HG02981 (cell line): ENCODE results near the gene CRTAC1.

Experiments
- ATAC-seq: cut with Tn5 transposase; IDR thresholded peaks from one replicate; pipeline ENCODE4 v1.9.1; 2021; ENCODE audit warnings: mild to moderate bottlenecking, moderate library complexity; ENCODE audit not compliant: unreplicated experiment

The CRTAC1 gene

DNA sequence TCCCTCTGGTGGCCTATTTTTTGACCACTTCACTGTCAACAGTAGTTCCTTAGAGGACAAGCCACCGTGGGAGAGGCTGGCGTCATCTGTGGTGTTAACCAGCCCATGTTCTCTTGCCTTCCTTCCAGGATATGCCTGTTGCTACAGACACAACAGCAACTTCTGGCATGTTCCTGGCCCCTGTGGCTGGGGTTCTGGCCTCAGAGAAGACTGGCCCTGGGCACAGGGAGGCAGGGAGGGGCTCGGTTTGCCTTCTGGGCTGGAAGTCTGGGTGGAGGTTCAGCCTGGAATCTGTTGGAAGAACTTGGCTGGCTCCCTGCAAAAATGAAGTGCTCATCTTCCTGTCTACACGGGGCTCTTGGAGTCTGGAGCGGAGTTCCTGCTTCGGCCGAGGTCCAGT is 155.0 kb downstream of the CRTAC1 start:
- no peak for ATAC-seq

DNA sequence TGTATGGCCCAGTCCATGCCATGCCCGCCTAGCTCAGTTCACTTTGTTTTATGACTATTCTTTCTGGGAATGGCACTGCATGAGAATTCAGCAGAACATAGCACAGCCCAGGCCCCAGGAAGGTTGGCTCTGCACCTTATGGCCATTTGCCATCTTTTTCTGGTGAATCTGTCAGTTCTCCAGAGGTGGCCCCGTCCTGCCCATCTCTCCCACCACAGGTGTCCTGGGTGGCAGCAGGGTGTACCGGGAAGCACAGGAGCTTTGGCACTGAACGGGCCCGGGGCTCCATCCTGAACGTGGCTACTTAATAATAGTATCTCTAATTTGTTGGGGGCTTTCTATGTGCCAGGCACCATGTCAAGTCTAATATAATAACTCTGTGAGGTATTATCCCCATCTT is 156.1 kb downstream of the CRTAC1 start:
- ATAC-seq: no peak

DNA sequence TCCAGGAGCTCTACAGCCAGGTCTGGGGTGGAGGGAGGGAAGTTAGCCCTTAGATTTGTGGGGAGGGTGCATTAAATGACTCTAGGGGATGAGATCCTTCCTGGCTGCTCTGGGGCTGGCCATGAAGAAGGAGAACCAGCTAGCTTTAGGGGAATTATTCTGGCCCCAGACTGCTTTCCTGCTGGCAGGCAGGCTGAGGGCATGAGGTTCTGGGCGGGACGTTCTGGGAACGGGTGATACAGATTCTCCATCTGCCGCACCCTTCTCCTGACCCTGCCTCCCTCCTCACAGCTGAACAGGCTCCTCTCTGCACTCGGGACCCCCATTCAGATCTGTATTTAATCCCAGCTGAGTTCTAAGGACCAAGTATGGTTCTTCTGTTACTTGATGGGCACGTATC is 156.9 kb downstream of the CRTAC1 start:
- ATAC-seq: no peak

DNA sequence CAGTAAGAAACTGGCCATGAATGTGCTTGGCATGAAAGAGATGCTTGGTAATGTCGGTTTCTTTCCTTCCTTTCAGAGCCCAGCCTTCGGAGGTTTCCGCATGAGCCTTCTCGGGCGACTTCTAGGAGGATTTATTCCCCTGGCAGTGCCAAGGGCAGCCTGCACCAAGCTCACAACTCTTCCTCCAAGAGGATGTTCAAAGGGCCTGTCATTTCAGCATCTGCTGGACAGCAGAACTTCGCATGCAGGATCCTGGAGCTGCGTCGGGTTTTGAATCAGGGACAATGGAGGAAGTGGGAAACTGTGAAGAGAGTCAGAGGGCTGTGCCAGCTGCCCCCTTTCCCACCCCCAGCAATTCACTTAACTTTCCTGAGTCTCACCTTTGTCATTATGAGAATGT is 159.4 kb downstream of the CRTAC1 start:
- no peak for ATAC-seq

DNA sequence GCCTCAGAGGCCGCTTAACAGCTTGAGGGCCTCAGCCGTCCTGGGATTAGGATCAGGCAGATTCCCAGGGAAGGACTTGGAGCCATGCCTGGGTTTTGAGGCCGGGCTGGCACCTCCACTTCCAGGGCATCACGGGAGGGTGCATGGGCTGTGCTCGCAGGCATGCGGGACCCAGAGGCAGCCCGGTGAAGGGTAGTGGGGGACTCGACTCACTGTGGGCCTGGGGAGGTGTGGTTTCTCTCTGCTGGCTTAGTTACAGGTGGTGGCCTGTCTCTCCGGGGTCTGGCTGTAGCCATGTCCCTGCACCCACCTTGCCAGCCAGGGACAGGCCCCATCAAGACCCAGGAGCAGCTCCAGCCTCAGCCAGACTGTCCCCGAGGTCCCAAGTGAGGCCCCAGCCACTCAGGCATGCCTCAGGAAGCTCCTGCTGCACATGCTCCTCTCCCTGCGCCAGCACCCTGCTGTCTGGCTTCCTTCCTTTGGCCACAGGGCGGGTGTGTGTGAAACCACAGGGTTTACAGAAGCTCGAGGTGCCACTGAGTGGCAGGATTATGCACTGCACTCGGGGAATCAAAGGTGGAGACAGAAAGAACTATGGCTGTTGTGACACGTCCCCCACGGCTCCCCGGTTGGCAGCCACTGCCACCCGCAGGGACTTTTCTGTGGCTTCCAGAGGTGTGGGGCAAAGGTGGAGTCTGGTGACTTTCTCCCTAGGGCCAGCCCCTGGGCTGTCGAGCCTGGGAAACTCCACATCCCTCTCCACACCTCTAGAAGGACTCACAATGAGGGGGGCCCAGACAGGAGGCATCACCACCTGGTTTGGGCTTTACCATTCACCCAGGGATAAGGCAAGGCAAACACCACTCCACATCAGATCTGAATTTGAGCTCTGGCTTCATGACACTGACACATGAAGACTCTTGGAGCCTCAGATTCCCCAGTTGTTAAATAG is 161.1 kb downstream of the CRTAC1 start:
- peak; percentile 98 for ATAC-seq

DNA sequence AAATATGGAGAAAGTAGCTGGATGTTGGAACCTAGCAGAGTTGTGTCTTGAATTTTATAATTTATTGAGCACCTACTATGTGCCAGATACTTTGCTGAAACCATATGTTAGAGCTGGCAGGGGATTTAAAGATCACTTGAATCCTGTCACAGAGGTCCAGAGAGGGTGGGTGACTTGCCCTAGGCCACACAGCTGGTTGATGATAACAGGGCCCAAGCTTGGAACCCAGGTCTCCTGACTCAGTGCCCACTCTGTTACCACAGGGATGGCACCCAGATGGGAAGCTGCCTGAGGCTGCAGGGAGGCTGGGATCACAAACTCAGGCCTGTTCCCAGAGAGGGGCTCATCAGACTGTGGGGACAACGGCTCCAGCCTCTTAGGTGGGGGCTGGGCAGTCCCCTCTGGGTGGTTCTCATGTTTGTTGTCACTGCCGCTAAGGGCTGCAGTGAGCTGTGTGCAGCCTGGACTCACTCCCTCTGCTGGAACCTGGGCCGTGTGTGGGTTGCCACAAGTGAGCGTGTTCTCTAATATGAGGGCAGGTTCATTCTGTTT is 162.2 kb downstream of the CRTAC1 start:
- ATAC-seq: no peak

DNA sequence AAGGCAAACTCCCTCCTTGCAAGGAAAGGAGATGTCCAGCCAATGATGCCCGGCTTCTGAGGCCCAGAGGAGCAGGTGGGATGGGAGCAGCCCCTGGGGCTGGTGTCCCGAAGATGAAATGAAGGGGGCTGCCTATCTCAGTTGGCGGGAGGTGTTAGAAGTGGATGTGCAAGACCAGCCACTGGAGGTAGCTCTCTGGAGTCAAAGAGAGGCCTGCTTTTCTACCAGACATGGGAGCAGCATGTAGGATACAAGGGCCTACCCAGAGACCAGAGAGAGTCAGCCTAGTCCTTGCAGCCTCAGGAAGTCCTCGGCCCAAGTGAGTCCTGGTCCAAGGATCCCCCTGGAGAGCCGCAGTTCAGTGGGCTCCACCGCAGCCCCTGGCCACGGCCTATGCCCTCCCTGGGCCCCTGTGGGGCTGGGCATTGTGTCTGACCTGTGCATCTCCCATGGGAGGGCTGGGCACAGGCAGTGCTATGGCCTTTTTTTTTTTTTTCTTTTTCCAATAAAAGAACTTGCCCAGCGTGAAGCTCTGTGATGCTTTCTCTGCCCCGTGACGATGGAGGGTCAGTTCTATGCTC is 163.1 kb downstream of the CRTAC1 start:
- ATAC-seq: no peak

DNA sequence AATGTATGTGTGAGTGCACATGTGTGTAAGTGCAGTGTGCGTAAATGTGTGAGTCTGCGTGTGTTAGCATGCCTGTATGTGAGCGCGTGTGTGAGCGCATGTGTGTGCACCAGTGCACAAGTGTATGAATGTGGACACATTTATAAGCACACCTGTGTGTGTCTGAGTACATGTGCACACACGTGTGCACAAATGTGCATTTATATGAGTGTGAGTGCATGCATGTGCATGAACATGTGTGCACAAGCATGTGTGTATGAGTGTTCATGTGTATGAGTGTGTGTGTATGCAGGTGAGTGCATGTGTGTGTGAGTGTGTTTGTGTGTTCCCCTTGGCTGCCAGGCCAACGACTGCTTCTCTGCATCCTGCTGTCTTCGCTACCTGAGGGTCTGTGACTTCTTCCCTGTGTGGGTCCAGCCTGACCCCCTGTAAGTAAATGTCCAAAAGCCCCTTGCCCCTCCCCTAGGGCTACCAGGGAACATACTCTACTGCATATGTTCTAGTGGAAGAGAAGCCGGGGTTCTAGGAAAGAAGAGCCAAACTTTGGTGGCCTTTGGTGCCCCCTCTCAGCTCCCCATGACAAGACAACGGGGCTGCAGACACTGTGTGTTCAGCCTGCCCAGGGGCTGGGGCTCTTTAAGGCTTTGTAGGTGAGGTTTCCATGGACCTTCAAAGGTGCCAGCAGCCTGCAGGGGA is 163.7 kb downstream of the CRTAC1 start:
- no peak for ATAC-seq

DNA sequence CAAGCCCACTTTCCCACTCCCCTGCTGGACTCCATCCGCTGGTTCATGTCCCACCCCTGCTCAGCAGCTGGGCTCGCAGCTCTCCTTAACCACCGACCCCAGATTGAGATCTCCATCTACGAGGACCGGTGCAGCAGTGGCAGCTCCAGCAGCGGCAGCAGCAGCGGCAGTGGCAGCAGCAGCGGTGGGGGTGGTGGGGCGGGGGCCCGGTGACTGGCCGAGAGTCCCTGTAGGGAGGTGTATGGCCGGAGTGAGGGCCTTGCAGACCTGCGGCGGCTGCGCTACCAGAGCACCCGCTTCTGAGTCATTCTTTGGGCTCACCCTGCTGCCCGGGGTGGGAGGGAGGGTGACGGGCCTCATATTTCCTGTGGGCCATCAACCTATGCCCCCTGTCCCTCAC is 164.9 kb downstream of the CRTAC1 start:
- no peak for ATAC-seq

DNA sequence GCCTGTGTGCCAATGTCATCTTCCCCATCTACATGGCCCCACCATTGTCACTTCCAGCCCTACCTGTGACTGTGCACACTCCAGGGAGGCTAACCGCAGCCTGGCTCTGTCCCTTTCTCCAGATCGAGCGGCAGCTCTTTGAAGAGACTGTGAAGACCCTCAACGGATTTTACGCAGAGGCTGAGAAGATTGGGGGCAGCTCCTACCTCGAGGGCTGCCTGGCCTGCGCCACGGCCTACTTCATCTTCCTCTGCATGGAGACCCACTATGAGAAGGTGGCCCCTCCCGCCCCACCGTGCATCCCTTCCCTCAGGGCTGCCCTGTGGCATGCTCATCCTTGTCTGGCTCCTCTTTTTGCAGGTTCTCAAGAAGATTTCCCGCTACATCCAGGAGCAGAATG is 166.6 kb downstream of the CRTAC1 start:
- no peak for ATAC-seq

DNA sequence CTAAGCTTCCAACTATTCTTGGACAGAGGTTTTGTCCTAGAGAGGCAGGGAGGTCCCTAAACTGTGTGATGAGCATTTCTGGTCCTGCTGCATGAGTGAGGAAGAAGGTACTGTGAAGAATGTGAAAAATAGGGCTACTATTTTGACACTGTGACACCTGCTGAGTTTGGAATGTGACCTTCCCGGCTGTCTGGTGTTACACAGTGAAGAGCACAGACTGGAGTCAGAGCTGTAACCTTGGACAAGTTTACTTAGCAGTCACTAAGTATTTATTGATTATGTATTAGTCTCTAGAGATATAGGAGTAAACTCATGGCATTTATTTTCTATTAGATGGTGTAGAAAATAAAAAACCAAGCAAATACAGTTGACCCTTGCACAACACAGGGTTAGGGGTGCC is 168.5 kb downstream of the CRTAC1 start:
- no peak for ATAC-seq

DNA sequence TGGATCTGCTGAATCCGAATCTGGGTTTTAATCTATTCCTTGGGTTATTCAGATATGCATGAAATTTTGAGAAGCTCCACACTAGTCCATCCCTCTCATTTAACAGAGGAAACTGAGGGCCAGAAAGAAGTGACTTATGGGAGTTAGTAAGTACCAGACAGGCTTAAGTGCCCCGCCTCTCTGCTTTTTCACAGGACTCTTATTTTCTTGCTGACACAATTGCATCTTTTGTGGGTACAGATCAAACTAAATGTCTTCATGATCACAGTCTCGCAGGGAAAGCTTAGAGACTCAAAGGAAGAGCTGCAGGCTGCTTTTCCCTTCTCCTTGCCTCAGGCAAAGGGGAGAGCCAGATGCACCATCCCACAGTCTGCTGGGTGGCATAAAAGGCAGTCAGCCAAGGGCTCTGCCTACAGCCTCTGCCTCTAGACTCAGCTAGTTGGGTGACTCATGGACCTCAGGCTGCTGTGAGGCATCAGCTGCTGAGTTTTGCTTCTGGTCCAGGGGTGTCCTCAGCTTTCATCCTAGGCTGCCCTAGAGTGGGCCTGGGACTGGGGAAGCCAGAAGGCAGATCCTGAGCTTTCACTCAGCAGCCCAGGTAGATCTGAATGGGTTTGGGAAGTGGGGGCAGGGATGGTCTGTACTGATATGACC is 169.2 kb downstream of the CRTAC1 start:
- no peak for ATAC-seq

DNA sequence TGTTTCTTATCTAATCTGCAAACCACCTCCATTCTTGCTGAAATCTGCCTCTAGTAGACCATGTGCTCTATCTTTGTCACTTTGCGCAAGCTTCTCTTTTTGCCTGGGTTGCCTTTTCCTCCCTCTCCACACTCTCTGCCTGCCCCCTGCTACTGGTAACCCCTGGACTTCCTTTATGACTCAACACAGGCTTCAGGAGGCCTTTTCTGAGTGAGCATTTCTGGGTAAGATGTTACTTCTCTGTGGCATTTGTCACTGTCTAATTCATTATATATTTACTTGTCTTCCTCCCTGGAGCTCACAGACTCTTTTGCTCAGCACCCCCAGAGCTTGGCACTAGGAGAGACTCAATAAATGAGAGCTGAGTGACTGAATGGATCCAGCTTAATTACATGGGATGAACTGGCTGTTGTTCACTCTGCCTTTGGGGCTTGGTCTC is 172.4 kb downstream of the CRTAC1 start:
- ATAC-seq: no peak

DNA sequence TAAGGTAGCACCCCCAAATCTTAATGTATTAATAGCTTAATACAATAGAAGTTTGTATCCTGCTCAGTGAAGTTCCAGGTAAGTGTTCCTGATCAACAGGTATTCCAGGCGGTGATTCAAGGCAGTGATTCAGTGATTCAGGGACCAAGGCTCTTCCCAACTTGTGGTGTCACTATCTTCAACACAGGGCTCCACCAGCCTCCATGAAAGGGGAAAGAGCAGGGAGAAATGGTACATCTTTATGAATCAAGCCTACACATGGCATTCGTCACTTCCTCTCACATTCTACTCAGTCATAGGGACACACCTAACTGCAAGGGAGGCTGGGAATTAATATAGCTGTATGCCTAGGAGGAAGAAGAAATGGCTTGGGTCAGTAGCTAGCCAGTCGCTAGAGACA is 175.7 kb downstream of the CRTAC1 start:
- ATAC-seq: no peak

DNA sequence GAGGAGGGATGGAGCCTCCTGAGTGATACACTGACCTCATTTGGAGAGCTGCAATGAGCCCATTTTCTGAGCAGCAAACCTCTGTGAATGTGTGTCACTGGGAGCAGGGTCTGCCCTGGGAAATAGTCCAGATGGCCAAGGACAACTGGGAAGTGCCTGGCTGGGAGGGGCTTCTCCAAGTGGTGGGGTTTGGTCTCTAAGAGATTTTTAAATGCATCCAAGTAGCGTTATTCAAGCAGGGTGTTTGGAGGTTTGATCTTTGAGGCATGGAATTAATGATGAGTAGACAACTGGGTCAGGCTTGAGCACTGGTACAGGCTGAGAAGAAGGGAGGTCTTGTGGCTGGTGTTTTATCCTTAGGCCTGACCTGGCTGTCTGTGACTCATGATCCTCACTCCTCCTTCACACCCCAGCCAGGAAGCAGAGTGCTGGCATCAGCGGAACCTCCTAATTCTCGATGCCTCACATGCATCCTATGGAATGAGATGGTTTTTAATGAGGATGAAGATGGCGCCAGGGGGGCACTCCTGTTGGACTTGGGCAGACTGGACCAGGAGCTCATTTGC is 177.5 kb downstream of the CRTAC1 start:
- no peak for ATAC-seq

DNA sequence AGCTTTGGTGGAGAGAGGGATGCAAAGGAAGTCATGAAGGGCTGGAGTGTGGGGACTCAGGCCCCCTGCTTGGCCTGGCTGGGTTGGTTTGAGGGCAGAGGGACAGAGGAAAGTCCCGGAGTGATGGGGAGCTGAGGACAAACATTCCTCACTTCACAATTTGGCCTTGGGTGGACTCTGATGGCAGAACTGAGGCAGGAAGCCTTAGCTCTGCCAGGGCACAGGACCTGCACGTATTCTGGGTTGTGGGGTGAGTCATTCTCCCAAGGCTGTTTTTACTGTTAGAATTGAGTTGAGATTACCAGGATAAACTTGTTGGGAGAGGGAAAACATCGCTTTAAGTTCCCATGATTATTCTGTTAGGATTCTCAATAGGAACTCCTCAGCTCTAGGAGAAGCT is 178.1 kb downstream of the CRTAC1 start:
- ATAC-seq: no peak

DNA sequence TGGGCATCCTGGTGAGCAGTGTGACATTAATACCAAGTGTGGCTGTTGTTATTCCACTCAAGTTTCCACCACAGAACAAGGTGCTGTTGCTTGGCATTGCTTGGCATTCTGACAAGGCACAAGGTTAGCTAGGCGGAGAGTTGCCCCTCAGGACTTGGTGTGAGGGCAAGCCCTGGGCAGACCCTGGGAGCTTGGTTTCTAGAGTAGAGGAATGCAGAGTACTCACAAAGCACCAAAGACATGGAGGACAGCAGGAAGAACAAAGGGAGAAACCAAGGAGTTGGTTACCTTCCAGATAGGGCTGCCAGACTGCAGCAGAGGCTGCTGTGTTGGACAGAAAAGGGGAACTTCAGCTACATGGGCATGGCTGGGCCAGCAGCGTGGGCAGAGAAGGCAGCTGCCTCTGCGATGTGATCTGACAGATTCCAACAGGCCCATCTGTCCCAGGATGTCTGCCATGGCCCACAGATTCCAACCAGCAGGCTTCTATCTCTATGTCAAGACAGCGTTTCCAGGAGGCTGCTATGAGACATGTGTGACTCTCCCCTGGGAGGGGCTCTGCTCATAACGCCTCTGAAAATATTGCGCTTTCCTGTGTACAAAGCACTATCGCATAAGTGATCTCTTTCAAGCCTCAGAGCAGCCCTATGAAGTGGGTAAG is 178.9 kb downstream of the CRTAC1 start:
- no peak for ATAC-seq

DNA sequence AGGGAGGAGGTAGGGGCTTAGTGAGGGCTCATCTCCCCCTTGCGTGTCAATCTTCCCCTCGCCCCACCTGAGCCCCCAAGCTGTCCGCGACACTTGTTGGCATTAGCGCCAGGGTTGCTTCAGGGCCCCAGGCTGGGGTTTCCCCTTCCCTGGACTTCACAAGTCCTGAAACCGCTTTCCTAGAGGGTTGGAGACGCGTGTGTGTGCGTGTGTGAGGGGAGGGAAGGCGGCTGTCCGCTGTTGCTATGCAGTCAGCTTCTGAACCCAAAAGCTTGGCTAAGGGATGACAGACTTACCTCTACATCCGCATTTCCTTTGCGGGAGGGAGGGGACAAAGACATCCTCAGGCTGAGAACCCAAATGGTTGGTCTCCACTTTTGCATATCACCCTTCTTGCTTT is 180.0 kb downstream of the CRTAC1 start:
- ATAC-seq: no peak

DNA sequence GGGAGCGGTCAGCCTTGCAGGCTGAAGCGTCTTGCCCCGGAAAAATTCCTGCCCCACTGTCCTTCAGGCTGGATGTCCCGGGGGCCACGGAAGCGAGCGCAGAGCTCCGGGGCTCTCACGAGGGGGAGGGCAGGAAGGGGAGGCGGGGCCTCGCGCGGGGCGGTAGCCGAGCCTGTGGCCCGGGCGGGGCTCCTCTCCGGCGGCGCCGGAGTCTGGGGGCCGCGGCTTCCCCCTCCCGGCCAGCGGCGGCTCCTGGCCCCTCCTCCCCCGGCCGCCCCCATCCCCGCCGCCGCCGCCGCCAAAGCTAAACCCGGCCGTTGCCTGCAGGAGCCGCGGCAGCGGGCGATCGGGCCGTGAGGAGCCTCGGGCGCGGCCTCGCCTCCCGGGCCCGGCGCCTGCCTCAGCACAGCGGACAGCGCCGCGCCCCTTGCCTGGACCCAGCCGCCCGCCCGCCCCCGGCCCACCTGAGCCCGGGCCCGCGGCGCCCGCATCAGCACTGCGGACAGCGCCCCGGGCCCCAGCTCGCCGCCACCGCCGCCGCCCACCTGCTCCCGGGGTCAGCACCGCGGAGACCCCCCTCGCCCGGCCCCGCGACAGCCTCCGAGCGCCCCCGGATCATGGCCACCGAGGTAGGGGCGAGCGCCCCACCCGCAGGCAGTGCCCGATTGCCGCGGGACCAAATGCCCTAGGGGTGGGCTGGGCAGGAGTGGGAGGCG is 180.6 kb downstream of the CRTAC1 start, which contains the start of gene GOLGA7B:
GOLGA7B (plus strand) TSS at position 157 of the 716 bp plus-strand sequence; CDS start at position 618, 461 bp downstream.
- peak; percentile 69 for ATAC-seq
